GM23338 (cell line): ENCODE measurements around the gene KTI12. TPM values are rescaled to one million over a fixed set of nuclear protein-coding genes. Genes with fewer than 3 reads are reported as not detected.

ENCODE experiments used
- ATAC-seq: fragments of 200-7000 bp; cut with Tn5 transposase; 3 replicates; pipeline ENCODE4 v1.9.1; 2020
- DNase-seq: peaks from one replicate; pipeline ENCODE4 v3.0.0-alpha.2; 2015; ENCODE audit warnings: low spot score
- H2AFZ ChIP-seq: fragments of 200-600 bp; sonication (generic); 2 replicates; pipeline ENCODE4 v1.8.0; 2016; ENCODE audit warnings: antibody characterized with exemption, mild to moderate bottlenecking, moderate library complexity
- H3F3A ChIP-seq: fragments of 200-600 bp; sonication (generic); replicated peaks from 2 replicates; pipeline ENCODE4 v1.8.0; 2017; ENCODE audit warnings: antibody characterized with exemption, mixed run types, low read depth
- H3K27ac ChIP-seq: fragments of 200-600 bp; sonication (generic); 2 replicates; pipeline ENCODE4 v1.6.1; 2016; ENCODE audit warnings: low read depth
- H3K27me3 ChIP-seq: fragments of 200-600 bp; sonication (generic); 2 replicates; pipeline ENCODE4 v1.8.0; 2016; ENCODE audit warnings: mild to moderate bottlenecking, mixed run types, moderate library complexity; ENCODE audit not compliant: insufficient read depth
- H3K36me3 ChIP-seq: fragments of 200-600 bp; sonication (generic); 2 replicates; pipeline ENCODE4 v1.8.0; 2016; ENCODE audit warnings: mild to moderate bottlenecking; ENCODE audit not compliant: insufficient read depth
- H3K4me1 ChIP-seq: fragments of 200-600 bp; sonication (generic); 2 replicates; pipeline ENCODE4 v1.8.0; 2016; ENCODE audit warnings: mild to moderate bottlenecking, moderate library complexity; ENCODE audit not compliant: insufficient read depth
- H3K4me2 ChIP-seq: fragments of 200-600 bp; sonication (generic); 2 replicates; pipeline ENCODE4 v1.7.1; 2017; ENCODE audit warnings: mixed run types
- H3K4me3 ChIP-seq: fragments of 200-600 bp; sonication (generic); 2 replicates; pipeline ENCODE4 v1.6.1; 2016; ENCODE audit warnings: mixed run types
- H3K79me2 ChIP-seq: fragments of 200-600 bp; sonication (generic); replicated peaks from 2 replicates; pipeline ENCODE4 v1.8.0; 2017; ENCODE audit warnings: mild to moderate bottlenecking; ENCODE audit not compliant: insufficient read depth
- H3K9me2 ChIP-seq: fragments of 200-600 bp; sonication (generic); 2 replicates; pipeline ENCODE4 v1.8.0; 2017; ENCODE audit not compliant: insufficient read depth
- H4K20me1 ChIP-seq: fragments of 200-600 bp; sonication (generic); replicated peaks from 2 replicates; pipeline ENCODE4 v1.8.0; 2017; ENCODE audit warnings: mild to moderate bottlenecking; ENCODE audit not compliant: insufficient read depth
- H3K27ac Mint-ChIP-seq: 2 replicates; pipeline ENCODE4 v1.8.0; 2020; ENCODE audit warnings: inconsistent platforms, mild to moderate bottlenecking, moderate library complexity, mixed read lengths
- H3K27me3 Mint-ChIP-seq: 3 replicates; pipeline ENCODE4 v1.8.0; 2022; ENCODE audit warnings: low read depth, mild to moderate bottlenecking, moderate library complexity, mixed read lengths, inconsistent platforms; ENCODE audit not compliant: insufficient read depth, poor library complexity
- H3K36me3 Mint-ChIP-seq: 3 replicates; pipeline ENCODE4 v1.8.0; 2021; ENCODE audit warnings: low read depth, mild to moderate bottlenecking, inconsistent platforms, moderate library complexity, mixed read lengths
- H3K4me1 Mint-ChIP-seq: 3 replicates; pipeline ENCODE4 v1.8.0; 2020; ENCODE audit warnings: mild to moderate bottlenecking, inconsistent platforms, mixed read lengths
- H3K4me3 Mint-ChIP-seq: 3 replicates; pipeline ENCODE4 v1.8.0; 2021; ENCODE audit warnings: moderate library complexity, mild to moderate bottlenecking, inconsistent platforms, mixed read lengths
- H3K9me3 Mint-ChIP-seq: 3 replicates; pipeline ENCODE4 v1.8.0; 2020; ENCODE audit warnings: moderate library complexity, mild to moderate bottlenecking, inconsistent platforms, mixed read lengths
- CREB1 ChIP-seq: fragments of 250-450 bp; sonication (Bioruptor Pico); IDR thresholded peaks from 2 replicates; pipeline ENCODE4 v1.5.0; 2020; ENCODE audit warnings: low read depth, mild to moderate bottlenecking, moderate library complexity
- CTCF ChIP-seq, 2 experiments: fragments of 200-600 bp in 1 of 2; sonication (generic) in 1 of 2; conservative IDR thresholded peaks; 2 replicates each; pipeline versions ENCODE4 v1.5.1 to v1.6.1; 2016 to 2017; ENCODE audit warnings: antibody characterized with exemption in 2 of 2, low read depth in 2 of 2, mild to moderate bottlenecking in 2 of 2, moderate library complexity in 1 of 2
- EZH2phosphoT487 ChIP-seq: fragments of 200-600 bp; sonication (generic); IDR thresholded peaks from one replicate; pipeline ENCODE4 v1.8.1; 2018; ENCODE audit warnings: antibody characterized with exemption; ENCODE audit not compliant: unreplicated experiment
- JUNB ChIP-seq: IDR thresholded peaks from one replicate; pipeline ENCODE4 v1.6.1; 2016; ENCODE audit warnings: antibody characterized with exemption; ENCODE audit not compliant: unreplicated experiment
- POLR2AphosphoS5 ChIP-seq: IDR thresholded peaks from 2 replicates; pipeline ENCODE4 v1.6.1; 2016; ENCODE audit warnings: antibody characterized with exemption, low read depth
- REST ChIP-seq: IDR thresholded peaks from one replicate; pipeline ENCODE4 v1.6.1; 2018; ENCODE audit warnings: antibody characterized with exemption; ENCODE audit not compliant: unreplicated experiment
- STAT1 ChIP-seq: IDR thresholded peaks from one replicate; pipeline ENCODE4 v1.6.1; 2016; ENCODE audit warnings: antibody characterized with exemption; ENCODE audit not compliant: unreplicated experiment
- ZNF114 ChIP-seq: fragments of 250-450 bp; sonication (Bioruptor Pico); IDR thresholded peaks from 2 replicates; pipeline ENCODE4 v1.5.0; 2020; ENCODE audit warnings: mild to moderate bottlenecking, moderate library complexity
- ZNF331 ChIP-seq: fragments of 250-450 bp; sonication (Bioruptor Pico); IDR thresholded peaks from 2 replicates; pipeline ENCODE4 v1.5.0; 2020; ENCODE audit warnings: low read depth, mild to moderate bottlenecking, moderate library complexity
- ZNF462 ChIP-seq: fragments of 250-450 bp; sonication (Bioruptor Pico); IDR thresholded peaks from 2 replicates; pipeline ENCODE4 v1.5.0; 2020; ENCODE audit warnings: mild to moderate bottlenecking, moderate library complexity
- polyA plus RNA-seq: library from polyadenylated mRNA; unstranded; fragments of >200 nt; fragmentation: Nextera tagmentation; extraction: Ambion mirVana; gene quantifications from 2 replicates; pipeline ENCODE4 v1.2.1, GENCODE V29; 2016
- total RNA-seq: library from RNA; depleted of rRNA; stranded (reverse); fragments of >200 nt; shearing (Covaris generic); gene quantifications from 2 replicates; pipeline ENCODE4 v1.2.3, GENCODE V29; 2014

The KTI12 gene
- total and polyA plus RNA-seq, 2 experiments from 2014 or later, result 8.7 to 13.0 TPM

GRCh38 chr1:52002038-52002917, 31.3 kb downstream of the KTI12 start:
- Histone ChIP-seq H3K27me3 (no peaks in the 10 kb centered on the region), H3K4me2 (no peak overlapping the region), H3K4me3 (no peak overlapping the region), H3K9me2 (no peaks in the 10 kb centered on the region), H3K79me2 (no peaks in the 10 kb centered on the region), H3K27ac (no peak overlapping the region), H2AFZ (no peak overlapping the region), H3F3A (peaks cover 10% of the 10 kb centered on the region; the same call in 1 of the 2 replicates), H3K4me1 (peaks cover 31% of the 10 kb centered on the region), H4K20me1 (no peaks in the 10 kb centered on the region), H3K36me3 (no peaks in the 10 kb centered on the region)
- peaks cover 5% of the 10 kb centered on the region for H3K27me3 Mint-ChIP-seq
- peaks cover 27% of the 10 kb centered on the region for H3K4me1 Mint-ChIP-seq
- no peak overlapping the region for H3K4me3 Mint-ChIP-seq
- H3K36me3 Mint-ChIP-seq, result no peaks in the 10 kb centered on the region
- DNase-seq (peak; percentile 98), ATAC-seq (peak; percentile 83)
- no peaks in the 10 kb centered on the region for H3K9me3 Mint-ChIP-seq
- TF ChIP-seq CTCF (conservative IDR thresholded peaks at IDR 0.05; ENCODE audit: low read depth in 2 of 2) (peak; percentile 96 to 100), REST (peak; percentile 81), STAT1 (no peak)
- H3K27ac Mint-ChIP-seq, result no peak overlapping the region

GRCh38 chr1:51998701-51999100, 34.9 kb downstream of the KTI12 start:
- DNase-seq, result no peak
- H3K27me3 ChIP-seq, result no peaks in the 10 kb centered on the region
- no peak overlapping the region for H3K27ac Mint-ChIP-seq
- no peaks in the 10 kb centered on the region for H3K9me2 ChIP-seq
- no peaks in the 10 kb centered on the region for H3K36me3 ChIP-seq
- H3K4me2 ChIP-seq, result peak overlapping the region; percentile 27; the same call in 1 of the 2 replicates
- peaks cover 19% of the 10 kb centered on the region for H3K4me1 Mint-ChIP-seq
- no peaks in the 10 kb centered on the region for H3K36me3 Mint-ChIP-seq
- peak overlapping the region; percentile 63; the same call in 1 of the 2 replicates for H2AFZ ChIP-seq
- peaks cover 1% of the 10 kb centered on the region for H3K27me3 Mint-ChIP-seq
- H3K27ac ChIP-seq, result no peak overlapping the region
- H3K9me3 Mint-ChIP-seq, result no peaks in the 10 kb centered on the region
- H3K79me2 ChIP-seq, result no peaks in the 10 kb centered on the region
- ATAC-seq, result no peak
- no peak overlapping the region for H3K4me3 Mint-ChIP-seq
- peaks cover 14% of the 10 kb centered on the region for H3K4me1 ChIP-seq
- H3F3A ChIP-seq, result no peaks in the 10 kb centered on the region
- no peaks in the 10 kb centered on the region for H4K20me1 ChIP-seq
- H3K4me3 ChIP-seq, result no peak overlapping the region
- TF ChIP-seq ZNF114 (CRISPR knock-in tag), result no peak
- TF ChIP-seq CREB1 (CRISPR knock-in tag), result no peak
- no peak for TF ChIP-seq JUNB
- TF ChIP-seq EZH2phosphoT487, result no peak
- no peak for TF ChIP-seq ZNF331 (CRISPR knock-in tag)
- no peak for TF ChIP-seq ZNF462 (CRISPR knock-in tag)
- TF ChIP-seq POLR2AphosphoS5, result no peak
